Keratinocyte (primary cell): ENCODE measurements around the gene FARP1. TPM values are rescaled to one million over a fixed set of nuclear protein-coding genes. Genes with fewer than 3 reads are reported as not detected.

ENCODE experiments used
- DNase-seq: peaks from one replicate; pipeline ENCODE4 v3.0.0-alpha.2; 2011; ENCODE audit warnings: low read depth, missing footprints, low spot score
- FAIRE-seq: peaks from 2 replicates; lab custom pipeline; 2011; peaks lifted over from hg19 to GRCh38; lab: Jason Lieb, UNC
- H2AFZ ChIP-seq: 2 replicates; pipeline ENCODE4 v1.6.0; 2012; ENCODE audit warnings: low read length, control low read depth, inconsistent platforms; ENCODE audit not compliant: control insufficient read depth
- H3K27ac ChIP-seq: 2 replicates; pipeline ENCODE4 v1.5.1; 2011; ENCODE audit warnings: low read length; ENCODE audit not compliant: control insufficient read depth, insufficient read depth
- H3K27me3 ChIP-seq: 3 replicates; pipeline ENCODE4 v1.6.0; 2011; ENCODE audit warnings: low read length; ENCODE audit not compliant: control insufficient read depth, insufficient read depth; ENCODE audit errors: extremely low read depth
- H3K36me3 ChIP-seq, 2 experiments: 2 replicates in 1 of 2; 3 replicates in 1 of 2; pipeline ENCODE4 v1.5.1; 2011; ENCODE audit warnings: low read length in 2 of 2, mild to moderate bottlenecking in 1 of 2; ENCODE audit not compliant: control insufficient read depth in 2 of 2, insufficient read depth in 2 of 2; ENCODE audit errors: extremely low read depth in 1 of 2
- H3K4me1 ChIP-seq: 3 replicates; pipeline ENCODE4 v1.5.1; 2011; ENCODE audit warnings: low read length; ENCODE audit not compliant: control insufficient read depth, insufficient read depth; ENCODE audit errors: extremely low read depth
- H3K4me2 ChIP-seq: 3 replicates; pipeline ENCODE4 v1.6.0; 2011; ENCODE audit warnings: low read depth, low read length; ENCODE audit not compliant: control insufficient read depth, insufficient read depth; ENCODE audit errors: extremely low read depth
- H3K4me3 ChIP-seq, 3 experiments: fragments of 200-600 bp in 1 of 3; sonication (generic) in 1 of 3; 2 replicates in 2 of 3; 3 replicates in 1 of 3; pipeline ENCODE4 v1.5.1; 2011 to 2016; ENCODE audit warnings: low read length in 3 of 3, mild to moderate bottlenecking in 3 of 3, control low read depth in 2 of 3, inconsistent platforms in 1 of 3, low read depth in 1 of 3, mixed read lengths in 1 of 3, mixed run types in 1 of 3, moderate library complexity in 1 of 3; ENCODE audit not compliant: control insufficient read depth in 2 of 3, insufficient read depth in 2 of 3; ENCODE audit errors: extremely low read depth in 1 of 3
- H3K79me2 ChIP-seq: 2 replicates; pipeline ENCODE4 v1.6.0; 2012; ENCODE audit warnings: low read length; ENCODE audit not compliant: control insufficient read depth, insufficient read depth
- H3K9ac ChIP-seq: 3 replicates; pipeline ENCODE4 v1.6.0; 2011; ENCODE audit warnings: low read length; ENCODE audit not compliant: control insufficient read depth, insufficient read depth; ENCODE audit errors: extremely low read depth
- H3K9me1 ChIP-seq: 3 replicates; pipeline ENCODE4 v1.6.0; 2011; ENCODE audit warnings: low read length; ENCODE audit not compliant: control insufficient read depth, insufficient read depth; ENCODE audit errors: extremely low read depth
- H3K9me3 ChIP-seq: 2 replicates; pipeline ENCODE4 v1.5.1; 2012; ENCODE audit warnings: low read depth, low read length; ENCODE audit not compliant: control insufficient read depth
- H4K20me1 ChIP-seq: 3 replicates; pipeline ENCODE4 v1.6.0; 2011; ENCODE audit warnings: low read length; ENCODE audit not compliant: control insufficient read depth, insufficient read depth; ENCODE audit errors: extremely low read depth
- CTCF ChIP-seq, 3 experiments: IDR thresholded peaks in 1 of 3; conservative IDR thresholded peaks in 1 of 3; optimal IDR thresholded peaks in 1 of 3; 2 replicates in 2 of 3; 3 replicates in 1 of 3; pipeline versions ENCODE3 to v1.5.1; 2011; ENCODE audit warnings: low read length in 3 of 3, mild to moderate bottlenecking in 3 of 3, moderate library complexity in 2 of 3, control low read depth in 1 of 3, inconsistent platforms in 1 of 3; ENCODE audit not compliant: insufficient read depth in 2 of 3; ENCODE audit errors: extremely low read depth in 1 of 3
- EZH2 ChIP-seq: IDR thresholded peaks from one replicate; pipeline ENCODE4 v1.6.1; 2012; ENCODE audit warnings: inconsistent platforms, mild to moderate bottlenecking, low read length, moderate library complexity
- dilution Hi-C: fragments of 300-500 bp; cut with MboI; formaldehyde crosslinking; loops from one replicate; pipeline ENCODE4 v1.7.0; 2020; ENCODE audit warnings: low sequenced_read_pairs; ENCODE audit not compliant: extremely low pct_ligation_motif_present
- polyA plus RNA-seq, 5 experiments: library from polyadenylated mRNA; depleted of rRNA in 3 of 5; stranded (reverse) in 3 of 5; stranded (forward) in 1 of 5; unstranded in 1 of 5; fragments of >200 nt; gene quantifications; 1 replicate in 1 of 5; 2 replicates in 3 of 5; 3 replicates in 1 of 5; pipeline versions ENCODE4 v1.2.1 to v1.2.3, GENCODE V29; 2011 to 2012; ENCODE audit warnings: missing spikeins in 2 of 5, low read depth in 1 of 5, low replicate concordance in 1 of 5

The FARP1 gene
- polyA plus RNA-seq, 1 donor (not counting 4 experiments of a cell fraction or from before 2014, with no cell fraction given), result 10.3 TPM

- Histone ChIP-seq H3K9me3 (no peaks in the 10 kb centered on the region), H3K9me1 (no peaks in the 10 kb centered on the region), H4K20me1 (no peaks in the 10 kb centered on the region), H3K4me3 (no peak overlapping the region), H3K4me2 (no peak overlapping the region), H3K9ac (no peak overlapping the region), H3K36me3 (no peaks in the 10 kb centered on the region), H3K27ac (no peak overlapping the region), H3K27me3 (no peaks in the 10 kb centered on the region), H2AFZ (no peak overlapping the region), H3K4me1 (peaks cover 2% of the 10 kb centered on the region), H3K79me2 (no peaks in the 10 kb centered on the region)
- no peak for FAIRE-seq
- dilution Hi-C loops, result no loop called here
- DNase-seq, result no peak
- TF ChIP-seq EZH2, result no peak
- TF ChIP-seq CTCF (optimal IDR thresholded peaks at IDR 0.05 in 1 of 3, IDR thresholded peaks at IDR 0.05 in 1 of 3, conservative IDR thresholded peaks at IDR 0.05 in 1 of 3; ENCODE audit: extremely low read depth in 1 of 3, insufficient read depth in 2 of 3, low read length in 3 of 3), result no peak
These were observed 154.2 kb downstream of the FARP1 start for GRCh38 chr13:98297051-98297450.

- H3K79me2 ChIP-seq, result no peaks in the 10 kb centered on the region
- DNase-seq (no peak), FAIRE-seq (no peak)
- no peaks in the 10 kb centered on the region for H3K9me1 ChIP-seq
- dilution Hi-C loops, result no loop called here
- no peak overlapping the region for H3K4me2 ChIP-seq
- H3K27ac ChIP-seq, result no peak overlapping the region
- no peak overlapping the region for H3K9ac ChIP-seq
- no peaks in the 10 kb centered on the region for H4K20me1 ChIP-seq
- H3K9me3 ChIP-seq, result no peaks in the 10 kb centered on the region
- no peaks in the 10 kb centered on the region for H3K27me3 ChIP-seq
- H3K4me1 ChIP-seq, result peaks cover 2% of the 10 kb centered on the region
- no peaks in the 10 kb centered on the region for H3K36me3 ChIP-seq
- H3K4me3 ChIP-seq, result no peak overlapping the region
- no peak for TF ChIP-seq EZH2
- no peak for TF ChIP-seq CTCF (optimal IDR thresholded peaks at IDR 0.05 in 1 of 3, IDR thresholded peaks at IDR 0.05 in 1 of 3, conservative IDR thresholded peaks at IDR 0.05 in 1 of 3; ENCODE audit: extremely low read depth in 1 of 3, insufficient read depth in 2 of 3, low read length in 3 of 3)
- no peak overlapping the region for H2AFZ ChIP-seq
These were observed 154.9 kb downstream of the FARP1 start for GRCh38 chr13:98297745-98298144.
